ENCODE results near the gene CRYGN.

CRYGN gene

GRCh38 chr7:151436446-151437158 is 3.3 kb downstream of the CRYGN start:
- no peak overlapping the region for H3K27ac ChIP-seq
- H3K36me3 ChIP-seq, result no peaks in the 10 kb centered on the region
- TF ChIP-seq, protein P1, sequence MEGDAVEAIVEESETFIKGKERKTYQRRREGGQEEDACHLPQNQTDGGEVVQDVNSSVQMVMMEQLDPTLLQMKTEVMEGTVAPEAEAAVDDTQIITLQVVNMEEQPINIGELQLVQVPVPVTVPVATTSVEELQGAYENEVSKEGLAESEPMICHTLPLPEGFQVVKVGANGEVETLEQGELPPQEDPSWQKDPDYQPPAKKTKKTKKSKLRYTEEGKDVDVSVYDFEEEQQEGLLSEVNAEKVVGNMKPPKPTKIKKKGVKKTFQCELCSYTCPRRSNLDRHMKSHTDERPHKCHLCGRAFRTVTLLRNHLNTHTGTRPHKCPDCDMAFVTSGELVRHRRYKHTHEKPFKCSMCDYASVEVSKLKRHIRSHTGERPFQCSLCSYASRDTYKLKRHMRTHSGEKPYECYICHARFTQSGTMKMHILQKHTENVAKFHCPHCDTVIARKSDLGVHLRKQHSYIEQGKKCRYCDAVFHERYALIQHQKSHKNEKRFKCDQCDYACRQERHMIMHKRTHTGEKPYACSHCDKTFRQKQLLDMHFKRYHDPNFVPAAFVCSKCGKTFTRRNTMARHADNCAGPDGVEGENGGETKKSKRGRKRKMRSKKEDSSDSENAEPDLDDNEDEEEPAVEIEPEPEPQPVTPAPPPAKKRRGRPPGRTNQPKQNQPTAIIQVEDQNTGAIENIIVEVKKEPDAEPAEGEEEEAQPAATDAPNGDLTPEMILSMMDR (IDR thresholded peaks at IDR 0.05), result no peak
- no peaks in the 10 kb centered on the region for H3K9me3 ChIP-seq
- H3K4me1 ChIP-seq (ENCODE audit: control insufficient read depth in 1 of 2, insufficient read depth in 1 of 2, low read depth in 1 of 2, low read length in 1 of 2), result peaks cover 6 to 8% of the 10 kb centered on the region in 2 experiments
- H3K27me3 ChIP-seq, result peaks cover 35% of the 10 kb centered on the region
- no peak overlapping the region for H3K4me3 ChIP-seq (ENCODE audit: low read depth in 1 of 2, low read length in 1 of 2)

GRCh38 chr7:151435971-151436370 is 4.0 kb downstream of the CRYGN start:
- peaks cover 0 to 3% of the 10 kb centered on the region in 2 experiments for H3K4me1 ChIP-seq (ENCODE audit: control insufficient read depth in 1 of 2, insufficient read depth in 1 of 2, low read depth in 1 of 2, low read length in 1 of 2)
- H3K9me3 ChIP-seq, result no peaks in the 10 kb centered on the region
- H3K27me3 ChIP-seq, result peaks cover 32% of the 10 kb centered on the region
- TF ChIP-seq, protein P1 (IDR thresholded peaks at IDR 0.05), result no peak
- H3K4me3 ChIP-seq (ENCODE audit: low read depth in 1 of 2, low read length in 1 of 2), result no peak overlapping the region
- H3K27ac ChIP-seq, result no peak overlapping the region
- H3K36me3 ChIP-seq, result no peaks in the 10 kb centered on the region

DNA sequence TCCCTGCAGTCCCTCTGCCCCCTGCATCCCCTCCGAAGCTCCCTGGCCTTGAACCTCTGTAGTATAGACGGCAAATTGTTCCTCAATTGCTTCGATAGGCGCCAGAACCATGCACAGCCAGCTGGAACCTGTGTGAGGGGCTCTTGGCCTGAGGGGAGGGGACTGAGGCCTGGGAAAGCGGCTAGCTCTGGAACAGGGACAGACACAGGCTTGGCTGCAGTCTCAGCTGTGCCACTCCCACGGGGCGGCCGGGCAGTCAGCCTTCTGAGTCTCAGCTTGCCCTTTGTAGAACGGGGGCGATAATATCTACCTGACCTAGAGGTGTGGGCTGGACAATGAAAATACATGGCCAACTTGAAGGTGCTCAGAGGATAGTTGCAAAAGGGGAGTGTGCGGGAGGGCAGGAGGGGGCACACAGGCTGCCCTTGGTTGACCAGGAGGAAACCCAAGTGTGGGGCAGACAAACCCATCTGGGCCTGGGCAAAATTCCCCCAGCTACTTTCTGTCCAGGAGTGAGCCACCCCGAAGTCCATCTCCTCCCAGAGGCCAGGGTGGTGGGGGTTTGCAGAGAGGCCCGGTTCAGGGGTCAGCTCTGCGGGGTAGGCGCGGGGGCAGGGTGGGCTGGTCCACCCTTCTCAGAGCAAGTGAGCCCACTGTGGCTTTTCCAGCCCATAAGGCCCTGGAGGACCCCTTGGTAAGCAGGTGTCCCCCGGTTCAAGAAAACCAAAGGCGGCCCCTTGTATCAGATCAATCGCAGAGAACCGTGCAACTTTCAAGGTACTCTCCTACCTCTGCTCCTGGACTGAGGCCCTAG is 4.6 kb downstream of the CRYGN start:
- TF ChIP-seq, protein P1 (IDR thresholded peaks at IDR 0.05), result no peak
- H3K27ac ChIP-seq, result no peak overlapping the region
- no peaks in the 10 kb centered on the region for H3K36me3 ChIP-seq
- H3K4me1 ChIP-seq (ENCODE audit: control insufficient read depth in 1 of 2, insufficient read depth in 1 of 2, low read depth in 1 of 2, low read length in 1 of 2), result peaks cover 0 to 3% of the 10 kb centered on the region in 2 experiments
- no peak overlapping the region for H3K4me3 ChIP-seq (ENCODE audit: low read depth in 1 of 2, low read length in 1 of 2)
- no peaks in the 10 kb centered on the region for H3K9me3 ChIP-seq
- H3K27me3 ChIP-seq, result peaks cover 26% of the 10 kb centered on the region

DNA sequence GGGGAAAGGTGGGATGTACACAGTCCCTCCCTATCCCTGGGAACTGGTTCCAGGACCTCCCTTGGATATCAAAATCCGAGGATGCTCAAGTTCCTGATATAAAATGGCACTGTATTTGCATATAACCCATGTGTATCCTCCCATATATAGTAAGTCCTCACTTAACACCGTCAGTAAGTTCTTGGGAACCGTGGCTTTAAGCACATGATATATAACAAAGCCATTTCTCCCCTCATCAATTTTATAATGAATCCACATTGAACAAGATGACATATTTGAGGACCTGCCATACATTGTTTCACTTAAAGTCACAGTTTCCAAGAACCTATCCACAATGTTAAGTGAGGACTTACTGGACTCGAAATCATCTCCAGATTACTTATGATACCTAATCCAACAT is 5.4 kb downstream of the CRYGN start:
- Histone ChIP-seq H3K4me1 (ENCODE audit: control insufficient read depth in 1 of 2, insufficient read depth in 1 of 2, low read depth in 1 of 2, low read length in 1 of 2) (peaks cover 0 to 1% of the 10 kb centered on the region in 2 experiments), H3K4me3 (ENCODE audit: low read depth in 1 of 2, low read length in 1 of 2) (no peak overlapping the region)

DNA sequence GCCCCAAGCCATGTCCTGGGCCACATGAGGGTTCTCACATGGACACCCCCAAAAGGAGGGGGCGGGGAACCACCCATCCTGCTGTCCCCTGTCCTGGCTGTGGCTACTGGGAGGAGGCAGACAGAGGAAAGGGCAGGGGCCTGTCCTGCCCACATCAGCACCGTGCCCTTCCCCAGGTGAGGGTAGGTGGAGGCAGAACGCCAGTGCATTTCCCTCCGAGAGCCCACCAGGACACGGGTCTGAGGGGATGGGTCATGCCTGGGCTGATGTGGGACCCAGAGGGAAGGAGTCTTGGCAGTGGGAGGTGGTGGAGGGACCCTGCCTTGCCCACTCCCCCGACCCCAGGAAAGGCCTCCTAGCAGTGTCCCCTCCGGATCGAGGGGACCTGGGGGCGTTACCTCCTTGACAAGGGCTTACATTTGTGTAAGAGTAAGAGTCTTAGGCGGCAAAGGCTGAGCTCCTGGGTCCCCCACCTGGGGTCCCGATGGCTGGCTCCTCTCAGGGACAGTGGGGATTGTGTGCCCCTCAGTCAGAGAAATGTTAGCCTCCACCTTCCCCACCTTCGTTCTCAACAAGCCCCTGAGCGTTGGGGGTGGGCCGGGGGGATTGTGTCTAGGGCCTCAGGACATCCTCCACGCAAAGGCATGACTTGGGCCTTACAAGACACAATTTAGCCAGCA is 6.1 kb downstream of the CRYGN start:
- peaks cover 20% of the 10 kb centered on the region for H3K27me3 ChIP-seq
- no peaks in the 10 kb centered on the region for H3K9me3 ChIP-seq
- no peak overlapping the region for H3K4me3 ChIP-seq (ENCODE audit: low read depth in 1 of 2, low read length in 1 of 2)
- H3K4me1 ChIP-seq (ENCODE audit: control insufficient read depth in 1 of 2, insufficient read depth in 1 of 2, low read depth in 1 of 2, low read length in 1 of 2), result no peaks in the 10 kb centered on the region
- no peak overlapping the region for H3K27ac ChIP-seq
- TF ChIP-seq, protein P1 (IDR thresholded peaks at IDR 0.05), result no peak
- no peaks in the 10 kb centered on the region for H3K36me3 ChIP-seq

More for the DNA sequence above, 5.4 kb downstream of the CRYGN start:
- TF ChIP-seq, protein P1 (IDR thresholded peaks at IDR 0.05), result no peak
- Histone ChIP-seq H3K27me3 (peaks cover 26% of the 10 kb centered on the region), H3K36me3 (no peaks in the 10 kb centered on the region), H3K9me3 (no peaks in the 10 kb centered on the region), H3K27ac (no peak overlapping the region)
